HepG2 (cell line): Measurements from ENCODE around the gene MEPCE. TPM values are rescaled to one million over a fixed set of nuclear protein-coding genes. Genes with fewer than 3 reads are reported as not detected.

Experiments used
- ASH2L ChIP-seq: fragments of 300-600, 200-600 bp; sonication (generic); IDR thresholded peaks from 2 replicates; pipeline ENCODE4 v1.7.0; 2017; ENCODE audit warnings: low read depth, mild to moderate bottlenecking, moderate library complexity, mixed read lengths, low read length; ENCODE audit not compliant: insufficient read length
- CREB1 ChIP-seq, 2 experiments: fragments of 450-650 bp in 1 of 2; IDR thresholded peaks; 2 replicates each; pipeline ENCODE4 v1.6.1; 2016 to 2017; ENCODE audit warnings: control low read depth in 1 of 2, mild to moderate bottlenecking in 1 of 2, missing compliant biosample characterization in 1 of 2, missing genetic modification characterization in 1 of 2
- MEF2D ChIP-seq: sonication (generic); formaldehyde crosslinking; IDR thresholded peaks from 2 replicates; pipeline ENCODE4 v1.5.1; 2020; ENCODE audit warnings: mild to moderate bottlenecking, missing genetic modification reagents
- RXRA ChIP-seq: sonication (generic); formaldehyde crosslinking; IDR thresholded peaks from 2 replicates; pipeline ENCODE4 v1.5.1; 2020; ENCODE audit warnings: missing genetic modification reagents
- U2AF2 ChIP-seq: fragments of 200-400 bp; formaldehyde crosslinking; IDR thresholded peaks from 2 replicates; pipeline ENCODE4 v1.6.1; 2017; ENCODE audit warnings: low read depth, mild to moderate bottlenecking, low read length
- WIZ ChIP-seq: sonication (generic); formaldehyde crosslinking; IDR thresholded peaks from 2 replicates; pipeline ENCODE4 v1.5.1; 2020; ENCODE audit warnings: mild to moderate bottlenecking, missing genetic modification reagents
- ZIK1 ChIP-seq: sonication (generic); formaldehyde crosslinking; IDR thresholded peaks from 2 replicates; pipeline ENCODE4 v1.5.0; 2020; ENCODE audit warnings: mild to moderate bottlenecking, low read depth, missing genetic modification reagents, borderline replicate concordance
- ZNF317 ChIP-seq: sonication (generic); formaldehyde crosslinking; IDR thresholded peaks from 2 replicates; pipeline ENCODE4 v1.5.0; 2020; ENCODE audit warnings: mild to moderate bottlenecking, missing genetic modification reagents
- ZNF776 ChIP-seq: sonication (generic); formaldehyde crosslinking; IDR thresholded peaks from 2 replicates; pipeline ENCODE4 v1.4.0; 2020; ENCODE audit warnings: mild to moderate bottlenecking, missing genetic modification reagents
- polyA plus RNA-seq, 8 experiments: library from polyadenylated mRNA; depleted of rRNA in 3 of 8; stranded (reverse) in 7 of 8; unstranded in 1 of 8; fragments of >200 nt; fragmentation: Illumina TruSeq in 4 of 8; extraction: Trizol in 4 of 8; gene quantifications; 2 replicates each; pipeline versions ENCODE4 v1.2.1 to v1.2.3, GENCODE V29; 2011 to 2016; ENCODE audit warnings: low read depth in 4 of 8, missing spikeins in 1 of 8, mixed read lengths in 1 of 8; ENCODE audit not compliant: insufficient read depth in 1 of 8
- total RNA-seq, 5 experiments: library from RNA; depleted of rRNA; stranded (reverse); fragments of >200 nt; fragmentation: Illumina TruSeq; extraction: Trizol; gene quantifications; 2 replicates each; pipeline ENCODE4 v1.2.3, GENCODE V29; 2016; ENCODE audit warnings: low read depth in 1 of 5
- TF ChIP-seq, protein P1 (sequence below): sonication (generic); formaldehyde crosslinking; IDR thresholded peaks from 2 replicates; pipeline ENCODE4 v1.4.0; 2020; ENCODE audit warnings: missing genetic modification reagents
- TF ChIP-seq, protein P2 (sequence below): sonication (generic); formaldehyde crosslinking; IDR thresholded peaks from 2 replicates; pipeline ENCODE4 v1.8.0; 2022; ENCODE audit warnings: mild to moderate bottlenecking, missing genetic modification reagents, borderline replicate concordance
- TF ChIP-seq, protein P3 (sequence below): sonication (generic); formaldehyde crosslinking; IDR thresholded peaks from 2 replicates; pipeline ENCODE4 v1.4.0; 2020; ENCODE audit warnings: mild to moderate bottlenecking, low read depth, missing genetic modification reagents
- TF ChIP-seq, protein P4 (sequence below): sonication (generic); formaldehyde crosslinking; conservative IDR thresholded peaks from 2 replicates; pipeline ENCODE4 v1.8.1; 2023; ENCODE audit warnings: missing genetic modification reagents
- TF ChIP-seq, protein P5 (sequence below): sonication (generic); formaldehyde crosslinking; IDR thresholded peaks from 2 replicates; pipeline ENCODE4 v1.5.1; 2020; ENCODE audit warnings: missing genetic modification reagents, mild to moderate bottlenecking, borderline replicate concordance
- TF ChIP-seq, protein P6 (sequence below): sonication (generic); formaldehyde crosslinking; IDR thresholded peaks from 2 replicates; pipeline ENCODE4 v1.4.0; 2020; ENCODE audit warnings: mild to moderate bottlenecking, low read depth, missing genetic modification reagents

MEPCE gene
- total and polyA plus RNA-seq, 2 of the 13 experiments (the other 11 are each of a cell fraction or from before 2014, with no cell fraction given), result 12.3 to 26.0 TPM

DNA sequence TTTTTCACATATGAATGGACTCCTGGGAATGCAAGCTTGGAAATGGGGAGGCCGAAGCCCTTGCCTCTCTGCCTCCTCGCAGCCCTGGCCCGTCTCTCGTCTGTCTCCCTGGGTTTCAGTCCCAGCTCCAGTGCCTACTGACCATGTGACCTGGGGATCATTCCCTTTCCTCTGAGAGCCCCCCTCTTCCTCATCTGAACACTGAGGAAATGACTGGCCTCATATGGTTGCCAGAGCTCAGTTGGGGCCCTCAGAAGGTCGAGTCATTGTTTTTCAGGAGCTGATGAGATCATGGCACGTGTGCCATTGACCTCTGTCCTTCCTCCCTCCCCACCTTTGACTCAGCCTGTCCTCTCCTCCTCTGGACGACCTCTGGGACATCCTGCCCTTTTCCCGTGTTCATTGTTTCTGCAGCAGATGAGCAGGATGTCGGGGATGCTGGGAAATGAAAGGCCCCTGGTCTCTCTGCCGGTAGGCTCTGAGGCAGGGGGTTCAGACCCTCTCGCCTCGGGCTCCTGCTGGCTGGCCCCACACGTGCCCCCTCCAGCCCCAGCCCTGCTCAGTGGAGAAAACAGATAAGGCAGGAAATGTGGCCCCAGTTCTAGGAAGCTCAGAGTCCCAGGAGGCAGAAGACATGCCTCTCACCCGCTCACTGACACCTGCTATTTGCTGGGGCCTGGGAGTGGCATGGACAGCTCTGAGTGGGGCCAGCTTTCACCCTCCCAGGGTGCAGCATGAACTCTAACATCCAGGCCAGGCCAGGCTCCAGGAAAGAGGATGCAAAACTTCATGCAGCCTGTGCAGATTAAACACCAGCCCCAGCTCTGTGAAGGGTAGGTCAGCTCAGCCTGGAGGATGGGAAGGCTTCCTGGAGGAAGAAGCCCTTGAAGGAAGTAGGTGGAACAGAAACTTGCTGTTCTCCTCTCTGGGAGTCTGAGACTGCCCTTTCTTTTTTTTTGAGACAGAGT, 15.0 kb downstream of the MEPCE start (continued):
- no peak for TF ChIP-seq ZNF776 (CRISPR knock-in tag)
- TF ChIP-seq ASH2L, result peak; percentile 82
- TF ChIP-seq ZNF317 (CRISPR knock-in tag), result peak; percentile 77; the same call in 1 of the 2 replicates
- TF ChIP-seq, protein P1, sequence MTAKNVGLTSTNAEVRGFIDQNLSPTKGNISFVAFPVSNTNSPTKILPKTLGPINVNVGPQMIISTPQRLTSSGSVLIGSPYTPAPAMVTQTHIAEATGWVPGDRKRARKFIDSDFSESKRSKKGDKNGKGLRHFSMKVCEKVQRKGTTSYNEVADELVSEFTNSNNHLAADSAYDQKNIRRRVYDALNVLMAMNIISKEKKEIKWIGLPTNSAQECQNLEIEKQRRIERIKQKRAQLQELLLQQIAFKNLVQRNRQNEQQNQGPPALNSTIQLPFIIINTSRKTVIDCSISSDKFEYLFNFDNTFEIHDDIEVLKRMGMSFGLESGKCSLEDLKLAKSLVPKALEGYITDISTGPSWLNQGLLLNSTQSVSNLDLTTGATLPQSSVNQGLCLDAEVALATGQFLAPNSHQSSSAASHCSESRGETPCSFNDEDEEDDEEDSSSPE (CRISPR knock-in tag), result peak; percentile 47; the same call in 1 of the 2 replicates
- TF ChIP-seq, protein P2, sequence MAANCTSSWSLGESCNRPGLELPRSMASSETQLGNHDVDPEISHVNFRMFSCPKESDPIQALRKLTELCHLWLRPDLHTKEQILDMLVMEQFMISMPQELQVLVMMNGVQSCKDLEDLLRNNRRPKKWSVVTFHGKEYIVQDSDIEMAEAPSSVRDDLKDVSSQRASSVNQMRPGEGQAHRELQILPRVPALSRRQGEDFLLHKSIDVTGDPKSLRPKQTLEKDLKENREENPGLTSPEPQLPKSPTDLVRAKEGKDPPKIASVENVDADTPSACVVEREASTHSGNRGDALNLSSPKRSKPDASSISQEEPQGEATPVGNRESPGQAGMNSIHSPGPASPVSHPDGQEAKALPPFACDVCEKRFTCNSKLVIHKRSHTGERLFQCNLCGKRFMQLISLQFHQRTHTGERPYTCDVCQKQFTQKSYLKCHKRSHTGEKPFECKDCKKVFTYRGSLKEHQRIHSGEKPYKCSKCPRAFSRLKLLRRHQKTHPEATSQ, result 0 out of 2 replicates have a peak, but pooled peaks have one; percentile 35
- 0 out of 2 replicates have a peak, but pooled peaks have one; percentile 54 for TF ChIP-seq ZIK1
- 0 out of 2 replicates have a peak, but pooled peaks have one; percentile 46 for TF ChIP-seq U2AF2
- TF ChIP-seq, protein P3, sequence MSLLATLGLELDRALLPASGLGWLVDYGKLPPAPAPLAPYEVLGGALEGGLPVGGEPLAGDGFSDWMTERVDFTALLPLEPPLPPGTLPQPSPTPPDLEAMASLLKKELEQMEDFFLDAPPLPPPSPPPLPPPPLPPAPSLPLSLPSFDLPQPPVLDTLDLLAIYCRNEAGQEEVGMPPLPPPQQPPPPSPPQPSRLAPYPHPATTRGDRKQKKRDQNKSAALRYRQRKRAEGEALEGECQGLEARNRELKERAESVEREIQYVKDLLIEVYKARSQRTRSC (CRISPR knock-in tag), result no peak
- TF ChIP-seq CREB1 (IDR thresholded peaks at IDR 0.05), result peak; percentile 50; the same call in 1 of the 2 replicates
- TF ChIP-seq CREB1 (CRISPR knock-in tag; IDR thresholded peaks at IDR 0.05), result peak; percentile 77
- TF ChIP-seq RXRA, result peak; percentile 98
- TF ChIP-seq, protein P4, sequence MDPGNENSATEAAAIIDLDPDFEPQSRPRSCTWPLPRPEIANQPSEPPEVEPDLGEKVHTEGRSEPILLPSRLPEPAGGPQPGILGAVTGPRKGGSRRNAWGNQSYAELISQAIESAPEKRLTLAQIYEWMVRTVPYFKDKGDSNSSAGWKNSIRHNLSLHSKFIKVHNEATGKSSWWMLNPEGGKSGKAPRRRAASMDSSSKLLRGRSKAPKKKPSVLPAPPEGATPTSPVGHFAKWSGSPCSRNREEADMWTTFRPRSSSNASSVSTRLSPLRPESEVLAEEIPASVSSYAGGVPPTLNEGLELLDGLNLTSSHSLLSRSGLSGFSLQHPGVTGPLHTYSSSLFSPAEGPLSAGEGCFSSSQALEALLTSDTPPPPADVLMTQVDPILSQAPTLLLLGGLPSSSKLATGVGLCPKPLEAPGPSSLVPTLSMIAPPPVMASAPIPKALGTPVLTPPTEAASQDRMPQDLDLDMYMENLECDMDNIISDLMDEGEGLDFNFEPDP (CRISPR knock-in tag), result 0 out of 2 replicates have a peak, but pooled peaks have one; percentile 90
- TF ChIP-seq, protein P5, sequence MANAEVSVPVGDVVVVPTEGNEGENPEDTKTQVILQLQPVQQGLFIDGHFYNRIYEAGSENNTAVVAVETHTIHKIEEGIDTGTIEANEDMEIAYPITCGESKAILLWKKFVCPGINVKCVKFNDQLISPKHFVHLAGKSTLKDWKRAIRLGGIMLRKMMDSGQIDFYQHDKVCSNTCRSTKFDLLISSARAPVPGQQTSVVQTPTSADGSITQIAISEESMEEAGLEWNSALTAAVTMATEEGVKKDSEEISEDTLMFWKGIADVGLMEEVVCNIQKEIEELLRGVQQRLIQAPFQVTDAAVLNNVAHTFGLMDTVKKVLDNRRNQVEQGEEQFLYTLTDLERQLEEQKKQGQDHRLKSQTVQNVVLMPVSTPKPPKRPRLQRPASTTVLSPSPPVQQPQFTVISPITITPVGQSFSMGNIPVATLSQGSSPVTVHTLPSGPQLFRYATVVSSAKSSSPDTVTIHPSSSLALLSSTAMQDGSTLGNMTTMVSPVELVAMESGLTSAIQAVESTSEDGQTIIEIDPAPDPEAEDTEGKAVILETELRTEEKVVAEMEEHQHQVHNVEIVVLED, result peak; percentile 56; the same call in 1 of the 2 replicates
- TF ChIP-seq, protein P6, sequence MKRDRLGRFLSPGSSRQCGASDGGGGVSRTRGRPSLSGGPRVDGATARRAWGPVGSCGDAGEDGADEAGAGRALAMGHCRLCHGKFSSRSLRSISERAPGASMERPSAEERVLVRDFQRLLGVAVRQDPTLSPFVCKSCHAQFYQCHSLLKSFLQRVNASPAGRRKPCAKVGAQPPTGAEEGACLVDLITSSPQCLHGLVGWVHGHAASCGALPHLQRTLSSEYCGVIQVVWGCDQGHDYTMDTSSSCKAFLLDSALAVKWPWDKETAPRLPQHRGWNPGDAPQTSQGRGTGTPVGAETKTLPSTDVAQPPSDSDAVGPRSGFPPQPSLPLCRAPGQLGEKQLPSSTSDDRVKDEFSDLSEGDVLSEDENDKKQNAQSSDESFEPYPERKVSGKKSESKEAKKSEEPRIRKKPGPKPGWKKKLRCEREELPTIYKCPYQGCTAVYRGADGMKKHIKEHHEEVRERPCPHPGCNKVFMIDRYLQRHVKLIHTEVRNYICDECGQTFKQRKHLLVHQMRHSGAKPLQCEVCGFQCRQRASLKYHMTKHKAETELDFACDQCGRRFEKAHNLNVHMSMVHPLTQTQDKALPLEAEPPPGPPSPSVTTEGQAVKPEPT, result 0 out of 2 replicates have a peak, but pooled peaks have one; percentile 48
- 0 out of 2 replicates have a peak, but pooled peaks have one; percentile 36 for TF ChIP-seq MEF2D (CRISPR knock-in tag)
- TF ChIP-seq WIZ (CRISPR knock-in tag), result peak; percentile 65; the same call in 1 of the 2 replicates
